Endothelial cell of umbilical vein (primary cell): ENCODE results near the gene SRGAP1. TPM values are rescaled to one million over a fixed set of nuclear protein-coding genes. Genes with fewer than 3 reads are reported as not detected.

ENCODE experiments used
- BruUV-seq: library from RNA; stranded (reverse); fragments of 400-500 nt; replicated peaks from 2 replicates; lab custom pipeline; 2021; lab: Mats Ljungman, UMichigan
- CTCF ChIA-PET: fragments of 300-600, 350-600 bp; sonication (Branson Sonifier 250); formaldehyde crosslinking; loops from one replicate; lab custom pipeline; 2021; ENCODE audit warnings: antibody characterized with exemption, inconsistent platforms; lab: Charles Lee
- POLR2A ChIA-PET: fragments of 300-600, 350-600 bp; sonication (Branson Sonifier 250); formaldehyde crosslinking; loops from one replicate; lab custom pipeline; 2021; ENCODE audit warnings: antibody characterized with exemption, inconsistent platforms; lab: Charles Lee
- DNase-seq: peaks from one replicate; pipeline ENCODE4 v3.0.0-alpha.2; 2011; ENCODE audit warnings: low read depth, low spot score
- FAIRE-seq: peaks from 2 replicates; lab custom pipeline; 2011; peaks lifted over from hg19 to GRCh38; lab: Jason Lieb, UNC
- H2AFZ ChIP-seq: 2 replicates; pipeline ENCODE4 v1.6.0; 2012; ENCODE audit warnings: low read depth, low read length, control low read depth, inconsistent platforms
- H3K27ac ChIP-seq: 2 replicates; pipeline ENCODE4 v1.5.1; 2011; ENCODE audit warnings: low read depth, mild to moderate bottlenecking, control low read depth, low read length, moderate library complexity; ENCODE audit not compliant: insufficient read depth
- H3K27me3 ChIP-seq, 2 experiments: 2 replicates each; pipeline versions ENCODE4 v1.6.0 to v1.6.1; 2011; ENCODE audit warnings: low read length in 2 of 2, mixed read lengths in 1 of 2; ENCODE audit not compliant: control insufficient read depth in 2 of 2, insufficient read depth in 2 of 2
- H3K36me3 ChIP-seq, 2 experiments: 2 replicates in 1 of 2; 3 replicates in 1 of 2; pipeline ENCODE4 v1.5.1; 2011; ENCODE audit warnings: low read length in 2 of 2, mild to moderate bottlenecking in 1 of 2, moderate library complexity in 1 of 2; ENCODE audit not compliant: control insufficient read depth in 2 of 2, insufficient read depth in 2 of 2; ENCODE audit errors: extremely low read depth in 1 of 2
- H3K4me1 ChIP-seq: 3 replicates; pipeline ENCODE4 v1.5.1; 2011; ENCODE audit warnings: mild to moderate bottlenecking, low read length; ENCODE audit not compliant: control insufficient read depth, insufficient read depth; ENCODE audit errors: extremely low read depth
- H3K4me2 ChIP-seq: 2 replicates; pipeline ENCODE4 v1.6.1; 2011; ENCODE audit warnings: low read length, control low read depth, mixed read lengths; ENCODE audit not compliant: insufficient read depth
- H3K4me3 ChIP-seq, 3 experiments: fragments of 200-600 bp in 1 of 3; sonication (generic), shearing (Covaris generic) in 1 of 3; replicated peaks in 1 of 3; 2 replicates each; pipeline ENCODE4 v1.5.1; 2011 to 2016; ENCODE audit warnings: control low read depth in 3 of 3, low read length in 3 of 3, mild to moderate bottlenecking in 2 of 3, inconsistent platforms in 1 of 3, low read depth in 1 of 3, moderate library complexity in 1 of 3; ENCODE audit not compliant: insufficient read depth in 1 of 3
- H3K79me2 ChIP-seq: 2 replicates; pipeline ENCODE4 v1.6.0; 2012; ENCODE audit warnings: low read length, inconsistent platforms; ENCODE audit not compliant: control insufficient read depth, insufficient read depth
- H3K9ac ChIP-seq: replicated peaks from 2 replicates; pipeline ENCODE3; 2011; ENCODE audit warnings: low read length, control low read depth; ENCODE audit not compliant: insufficient read depth; ENCODE audit errors: extremely low read depth
- H3K9me1 ChIP-seq: replicated peaks from 3 replicates; pipeline ENCODE4 v1.6.0; 2011; ENCODE audit warnings: mild to moderate bottlenecking, low read length; ENCODE audit not compliant: control insufficient read depth, insufficient read depth; ENCODE audit errors: extremely low read depth
- H3K9me3 ChIP-seq: replicated peaks from 2 replicates; pipeline ENCODE4 v1.5.1; 2012; ENCODE audit warnings: low read length, inconsistent platforms; ENCODE audit not compliant: control insufficient read depth, insufficient read depth
- H4K20me1 ChIP-seq: replicated peaks from 2 replicates; pipeline ENCODE3; 2011; ENCODE audit warnings: mild to moderate bottlenecking, low read length; ENCODE audit not compliant: control insufficient read depth, insufficient read depth; ENCODE audit errors: extremely low read depth
- EZH2 ChIP-seq: IDR thresholded peaks from 2 replicates; pipeline ENCODE4 v1.6.1; 2012; ENCODE audit warnings: borderline replicate concordance, low read depth, mild to moderate bottlenecking, moderate library complexity, low read length, inconsistent platforms; ENCODE audit not compliant: severe bottlenecking
- FOS ChIP-seq: IDR thresholded peaks from 2 replicates; pipeline ENCODE4 v1.6.1; 2011; ENCODE audit warnings: mild to moderate bottlenecking, low read length, moderate library complexity, borderline replicate concordance; ENCODE audit not compliant: insufficient read depth
- GATA2 ChIP-seq: IDR thresholded peaks from 2 replicates; pipeline ENCODE4 v1.7.0; 2011; ENCODE audit warnings: low read depth, mild to moderate bottlenecking, moderate library complexity, mixed read lengths, low read length; ENCODE audit not compliant: insufficient read length, insufficient read depth
- JUN ChIP-seq: IDR thresholded peaks from 2 replicates; pipeline ENCODE4 v1.6.1; 2011; ENCODE audit warnings: borderline replicate concordance, low read depth; ENCODE audit not compliant: insufficient read length, insufficient read depth
- MYC ChIP-seq: IDR thresholded peaks from one replicate; pipeline ENCODE4 v1.6.1; 2011; ENCODE audit warnings: mild to moderate bottlenecking, low read depth, low read length
- POLR2A ChIP-seq: IDR thresholded peaks from 2 replicates; pipeline ENCODE4 v1.6.1; 2012; ENCODE audit warnings: low read depth, mild to moderate bottlenecking, control low read depth, low read length
- POLR2AphosphoS5 ChIP-seq: IDR thresholded peaks from 2 replicates; pipeline ENCODE4 v1.6.1; 2012; ENCODE audit warnings: low read depth, mild to moderate bottlenecking, control low read depth, low read length, moderate library complexity; ENCODE audit not compliant: insufficient read depth
- dilution Hi-C: fragments of 300-500 bp; cut with MboI; formaldehyde crosslinking; loops from one replicate; pipeline ENCODE4 v1.15.0; 2019; ENCODE audit warnings: low sequenced_read_pairs; ENCODE audit not compliant: extremely low pct_ligation_motif_present
- intact Hi-C: fragments of 100-400 bp; cut with micrococcal nuclease; formaldehyde crosslinking; loops from one replicate; pipeline ENCODE4 v1.10.0; 2022
- polyA plus RNA-seq, 4 experiments: library from polyadenylated mRNA; depleted of rRNA in 3 of 4; stranded (reverse) in 3 of 4; unstranded in 1 of 4; fragments of >200 nt; gene quantifications; 2 replicates each; pipeline versions ENCODE4 v1.2.1 to v1.2.3, GENCODE V29; 2011 to 2012; ENCODE audit warnings: missing spikeins in 1 of 4
- total RNA-seq: library from RNA; stranded (reverse); gene quantifications from 2 replicates; pipeline ENCODE4 v1.2.3, GENCODE V29; 2021
- TF ChIP-seq, protein P1 (sequence below): IDR thresholded peaks from 2 replicates; pipeline ENCODE4 v1.6.1; 2011; ENCODE audit not compliant: insufficient read depth, insufficient read length
- TF ChIP-seq, protein P2 (sequence below), 2 donors: IDR thresholded peaks; 1 replicate in 1 of 2; 2 replicates in 1 of 2; pipeline ENCODE4 v1.5.1; 2011; ENCODE audit warnings: low read length in 2 of 2, mild to moderate bottlenecking in 2 of 2, moderate library complexity in 2 of 2, control low read depth in 1 of 2, inconsistent platforms in 1 of 2, low read depth in 1 of 2; ENCODE audit not compliant: insufficient read depth in 1 of 2; ENCODE audit errors: extremely low read depth in 1 of 2

The SRGAP1 gene
- total and polyA plus RNA-seq, 2 donors (not counting 3 experiments of a cell fraction or from before 2014, with no cell fraction given) = 4.9 to 16.3 TPM

DNA sequence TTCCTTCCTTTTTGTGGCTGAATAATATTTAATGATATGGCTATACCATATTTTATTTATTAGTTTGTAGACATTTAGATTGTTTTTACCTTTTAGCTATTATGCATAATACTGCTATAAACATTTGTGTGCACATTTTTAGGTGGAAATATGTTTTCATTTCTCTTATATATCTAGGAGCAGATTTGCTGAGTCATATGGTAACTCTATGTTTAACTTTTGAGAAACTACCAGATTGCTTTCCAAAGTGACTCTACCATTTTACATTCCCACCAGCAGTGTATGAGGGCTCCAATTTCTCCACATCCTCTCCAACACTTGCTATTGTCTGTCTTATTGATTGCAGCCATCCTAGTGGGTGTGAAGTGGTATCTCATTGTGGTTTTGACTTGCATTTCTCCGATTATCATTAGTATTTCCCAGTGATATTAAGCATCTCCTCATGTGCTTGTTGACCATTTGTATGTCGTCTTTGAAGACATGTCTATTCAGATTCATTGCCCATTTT, 217.4 kb downstream of the SRGAP1 start:
- no peaks in the 10 kb centered on the region for H3K27me3 ChIP-seq
- no TSS peak for BruUV-seq
- no peak overlapping the region for H2AFZ ChIP-seq
- no peak overlapping the region for H3K27ac ChIP-seq
- CTCF ChIA-PET = no interaction called here
- no peak for TF ChIP-seq FOS
- no peak for TF ChIP-seq JUN
- TF ChIP-seq, protein P1, sequence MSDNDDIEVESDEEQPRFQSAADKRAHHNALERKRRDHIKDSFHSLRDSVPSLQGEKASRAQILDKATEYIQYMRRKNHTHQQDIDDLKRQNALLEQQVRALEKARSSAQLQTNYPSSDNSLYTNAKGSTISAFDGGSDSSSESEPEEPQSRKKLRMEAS = no peak
- TF ChIP-seq POLR2A = no peak
- TF ChIP-seq GATA2 = no peak
- TF ChIP-seq MYC = no peak
- no peak for TF ChIP-seq POLR2AphosphoS5
- no peak for TF ChIP-seq EZH2
- TF ChIP-seq, protein P2, sequence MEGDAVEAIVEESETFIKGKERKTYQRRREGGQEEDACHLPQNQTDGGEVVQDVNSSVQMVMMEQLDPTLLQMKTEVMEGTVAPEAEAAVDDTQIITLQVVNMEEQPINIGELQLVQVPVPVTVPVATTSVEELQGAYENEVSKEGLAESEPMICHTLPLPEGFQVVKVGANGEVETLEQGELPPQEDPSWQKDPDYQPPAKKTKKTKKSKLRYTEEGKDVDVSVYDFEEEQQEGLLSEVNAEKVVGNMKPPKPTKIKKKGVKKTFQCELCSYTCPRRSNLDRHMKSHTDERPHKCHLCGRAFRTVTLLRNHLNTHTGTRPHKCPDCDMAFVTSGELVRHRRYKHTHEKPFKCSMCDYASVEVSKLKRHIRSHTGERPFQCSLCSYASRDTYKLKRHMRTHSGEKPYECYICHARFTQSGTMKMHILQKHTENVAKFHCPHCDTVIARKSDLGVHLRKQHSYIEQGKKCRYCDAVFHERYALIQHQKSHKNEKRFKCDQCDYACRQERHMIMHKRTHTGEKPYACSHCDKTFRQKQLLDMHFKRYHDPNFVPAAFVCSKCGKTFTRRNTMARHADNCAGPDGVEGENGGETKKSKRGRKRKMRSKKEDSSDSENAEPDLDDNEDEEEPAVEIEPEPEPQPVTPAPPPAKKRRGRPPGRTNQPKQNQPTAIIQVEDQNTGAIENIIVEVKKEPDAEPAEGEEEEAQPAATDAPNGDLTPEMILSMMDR (IDR thresholded peaks at IDR 0.05; ENCODE audit: extremely low read depth in 1 of 2, insufficient read depth in 1 of 2, low read depth in 1 of 2, low read length in 2 of 2) = no peak
- H3K9ac ChIP-seq = no peak overlapping the region
- DNase-seq (no peak), FAIRE-seq (no peak)
- intact Hi-C loops (no loop called here), dilution Hi-C loops (no loop called here)
- H4K20me1 ChIP-seq = no peaks in the 10 kb centered on the region
- POLR2A ChIA-PET = no interaction called here
- H3K79me2 ChIP-seq = no peaks in the 10 kb centered on the region
- no peaks in the 10 kb centered on the region for H3K9me3 ChIP-seq
- no peaks in the 10 kb centered on the region for H3K4me1 ChIP-seq
- no peak overlapping the region for H3K4me2 ChIP-seq
- no peak overlapping the region for H3K4me3 ChIP-seq
- peaks cover 0 to 4% of the 10 kb centered on the region in 2 experiments for H3K36me3 ChIP-seq
- no peaks in the 10 kb centered on the region for H3K9me1 ChIP-seq
